Activated T-helper 17 cell treated with anti-CD3 and anti-CD28 coated beads, Interleukin-2, amount 50 U/mL, for 72 hours (primary cell): ENCODE measurements around the gene NCOA6. TPM values are rescaled to one million over a fixed set of nuclear protein-coding genes. Genes with fewer than 3 reads are reported as not detected.
A peak's percentile ranks its signal among the peaks of the same experiment; 100 is the strongest.
"Not testable (repeated sequence)": the region's sequence is repeated elsewhere in the genome, so short reads cannot be mapped to it uniquely, and the experiment has no call there.

Experiments used
- ATAC-seq: fragments of 150-1000 bp; cut with Tn5 transposase; replicated peaks from 2 replicates; pipeline ENCODE4 v1.10.0; 2021; ENCODE audit warnings: mild to moderate bottlenecking, moderate library complexity
- H3K27ac Mint-ChIP-seq: one replicate; pipeline ENCODE4 v1.8.0; 2022; ENCODE audit warnings: mixed read lengths
- H3K27me3 Mint-ChIP-seq: one replicate; pipeline ENCODE4 v1.8.0; 2022; ENCODE audit warnings: mixed read lengths
- H3K36me3 Mint-ChIP-seq: one replicate; pipeline ENCODE4 v1.8.0; 2022; ENCODE audit warnings: low read depth, mild to moderate bottlenecking, mixed read lengths
- H3K4me1 Mint-ChIP-seq: one replicate; pipeline ENCODE4 v1.8.0; 2022; ENCODE audit warnings: mixed read lengths
- H3K4me3 Mint-ChIP-seq: one replicate; pipeline ENCODE4 v1.8.0; 2022; ENCODE audit warnings: mild to moderate bottlenecking, mixed read lengths
- H3K9me3 Mint-ChIP-seq: one replicate; pipeline ENCODE4 v1.8.0; 2022; ENCODE audit warnings: mixed read lengths
- total RNA-seq, 2 donors: library from RNA; stranded (reverse); gene quantifications; one replicate each; pipeline ENCODE4 v1.2.3, GENCODE V29; 2022

Gene NCOA6
- total RNA-seq, 2 donors from 2014 or later: 20.8 to 25.3 TPM

DNA sequence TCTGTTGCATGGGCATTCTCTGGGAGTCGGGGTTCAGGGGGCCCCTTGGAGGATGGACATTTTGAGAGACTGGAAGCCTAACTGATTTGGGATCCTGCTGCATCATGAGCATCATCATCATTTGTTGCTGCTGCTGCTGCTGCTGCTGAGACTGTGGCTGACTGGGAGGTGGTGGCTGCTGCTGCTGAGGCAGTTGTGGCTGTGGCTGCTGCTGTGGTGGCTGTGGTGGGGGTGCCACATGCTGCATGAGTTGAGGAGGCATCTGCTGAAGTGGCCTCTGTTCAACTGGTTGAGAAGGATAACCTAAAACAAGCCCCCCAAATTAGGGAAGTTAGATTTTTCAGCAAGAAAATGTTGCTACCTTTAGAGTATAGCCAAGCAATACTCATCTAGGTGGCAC lies 82.4 kb downstream of the NCOA6 start:
- Mint-ChIP-seq H3K27ac (no peak overlapping the region), H3K9me3 (no peaks in the 10 kb centered on the region), H3K4me3 (no peak overlapping the region), H3K27me3 (no peaks in the 10 kb centered on the region), H3K36me3 (peaks cover 76% of the 10 kb centered on the region), H3K4me1 (no peaks in the 10 kb centered on the region)
- ATAC-seq: no peak

DNA sequence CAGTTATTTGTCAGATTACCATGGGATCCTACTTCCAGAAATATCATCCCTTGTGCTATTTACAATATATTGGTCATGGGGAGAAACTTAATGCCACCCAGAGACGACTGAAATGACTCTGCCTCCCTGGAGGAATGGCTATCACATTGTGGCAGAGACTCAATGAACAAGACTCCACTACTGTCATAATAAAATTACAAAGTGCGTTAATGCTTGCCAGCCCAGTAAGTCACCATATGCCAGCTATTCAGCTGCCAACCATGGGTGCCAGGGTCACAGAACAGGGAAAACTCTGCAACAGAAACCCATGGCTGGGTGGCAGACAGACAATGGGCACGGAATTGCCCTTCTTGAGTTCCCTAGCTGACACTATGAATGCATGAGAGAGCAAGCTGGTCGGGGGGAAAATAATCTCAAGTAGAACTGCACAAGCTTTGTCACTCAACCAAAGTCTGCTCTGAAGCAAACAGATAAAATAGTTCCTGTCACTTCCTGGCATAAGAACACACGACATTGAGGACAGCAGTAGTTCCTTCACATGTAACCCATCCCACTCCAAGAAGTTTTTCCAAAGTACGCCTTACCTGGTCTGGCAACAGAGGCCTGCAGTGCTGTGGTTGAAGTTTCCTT lies 89.2 kb downstream of the NCOA6 start:
- Mint-ChIP-seq H3K36me3 (peaks cover 48% of the 10 kb centered on the region), H3K4me3 (no peak overlapping the region), H3K27me3 (no peaks in the 10 kb centered on the region), H3K4me1 (no peaks in the 10 kb centered on the region), H3K27ac (no peak overlapping the region), H3K9me3 (no peaks in the 10 kb centered on the region)
- ATAC-seq: no peak

DNA sequence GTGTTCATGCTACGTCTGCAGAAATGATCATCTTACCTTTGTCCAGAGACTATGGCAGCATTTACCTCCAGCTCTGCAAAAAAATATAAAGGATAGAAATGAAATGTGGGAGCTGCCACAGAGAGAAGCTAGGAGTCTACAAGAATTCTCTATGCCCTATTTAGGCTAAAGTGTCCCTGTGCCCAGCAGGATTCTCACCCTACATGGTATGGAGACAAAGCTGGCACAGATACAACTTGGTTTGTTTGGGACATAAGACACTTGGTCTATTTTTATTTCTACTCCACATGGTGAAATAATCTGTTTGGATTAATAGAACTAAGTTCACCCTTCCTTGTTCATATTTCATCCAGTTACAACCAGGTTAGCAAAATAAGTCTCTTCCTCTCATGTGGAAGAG lies 92.9 kb downstream of the NCOA6 start:
- no peak for ATAC-seq
- Mint-ChIP-seq H3K4me3 (no peak overlapping the region), H3K27ac (no peak overlapping the region), H3K36me3 (peaks cover 64% of the 10 kb centered on the region), H3K4me1 (no peaks in the 10 kb centered on the region), H3K9me3 (no peaks in the 10 kb centered on the region), H3K27me3 (no peaks in the 10 kb centered on the region)

DNA sequence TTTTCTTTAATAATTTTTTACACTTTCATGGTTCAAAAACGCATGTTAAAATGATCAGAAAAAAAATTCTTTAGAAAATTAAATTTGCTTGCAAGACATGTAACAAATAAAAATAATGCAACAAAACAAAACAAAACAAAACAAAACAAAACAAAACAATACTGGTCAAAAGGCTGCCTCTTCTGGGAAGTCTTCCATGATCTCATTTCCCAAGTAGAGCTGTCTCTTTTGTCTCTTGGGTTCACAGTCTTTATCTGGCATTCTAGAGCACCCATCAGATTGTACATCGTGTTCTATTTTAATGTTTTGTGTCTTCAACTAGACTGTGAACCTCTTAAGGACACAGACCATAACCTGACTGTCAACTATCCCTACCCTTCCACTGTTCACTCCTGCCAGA lies 96.0 kb downstream of the NCOA6 start:
- no peak for ATAC-seq
- Mint-ChIP-seq H3K4me3 (no peak overlapping the region), H3K4me1 (no peaks in the 10 kb centered on the region), H3K9me3 (no peaks in the 10 kb centered on the region), H3K27me3 (no peaks in the 10 kb centered on the region), H3K27ac (no peak overlapping the region), H3K36me3 (peaks cover 78% of the 10 kb centered on the region)

DNA sequence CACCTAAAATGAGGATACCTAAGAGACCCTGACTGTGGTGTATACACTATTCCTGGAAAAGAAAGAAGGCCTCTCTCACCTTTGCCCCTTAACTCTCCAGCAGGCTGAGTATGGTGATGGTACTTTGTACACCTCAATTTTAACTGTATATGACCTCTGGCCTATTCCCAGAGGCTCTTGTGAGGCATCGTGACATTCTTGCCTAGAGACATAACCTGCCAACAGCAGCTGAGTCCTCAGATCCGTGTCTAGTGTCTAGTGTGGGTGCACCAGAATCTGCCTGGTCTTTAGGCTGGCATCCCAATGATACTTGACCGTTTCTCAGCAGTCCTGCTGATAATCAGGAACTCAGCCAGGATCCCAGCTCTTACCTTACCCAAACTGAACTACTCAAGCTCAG lies 101.3 kb downstream of the NCOA6 start:
- ATAC-seq: no peak
- H3K4me1 Mint-ChIP-seq: peaks cover 5% of the 10 kb centered on the region
- peaks cover 82% of the 10 kb centered on the region for H3K36me3 Mint-ChIP-seq
- no peak overlapping the region for H3K27ac Mint-ChIP-seq
- H3K27me3 Mint-ChIP-seq: no peaks in the 10 kb centered on the region
- H3K4me3 Mint-ChIP-seq: no peak overlapping the region
- no peaks in the 10 kb centered on the region for H3K9me3 Mint-ChIP-seq

DNA sequence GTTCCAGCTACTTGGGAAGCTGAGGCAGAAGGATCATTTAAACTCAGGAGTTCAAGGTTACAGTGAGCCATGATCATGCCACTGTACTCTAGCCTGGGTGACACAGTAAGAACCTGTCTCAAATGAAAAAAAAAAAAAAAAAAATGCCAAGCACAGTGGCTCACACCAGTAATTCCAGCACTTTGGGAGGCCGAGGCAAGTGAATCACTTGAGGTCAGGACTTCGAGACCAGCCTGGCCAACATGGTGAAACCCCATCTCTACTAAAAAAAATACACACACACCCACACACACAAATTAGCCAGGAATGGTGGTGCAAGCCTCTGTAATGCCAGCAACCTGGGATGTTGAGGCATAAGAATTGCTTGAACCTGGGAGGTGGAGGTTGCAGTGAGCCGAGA lies 102.9 kb downstream of the NCOA6 start:
- Mint-ChIP-seq H3K27ac (peak overlapping the region; percentile 47), H3K36me3 (peaks cover 90% of the 10 kb centered on the region)
- peak; percentile 57 for ATAC-seq
- H3K27me3 Mint-ChIP-seq, H3K4me3 Mint-ChIP-seq, H3K4me1 Mint-ChIP-seq, H3K9me3 Mint-ChIP-seq: not testable (repeated sequence)

DNA sequence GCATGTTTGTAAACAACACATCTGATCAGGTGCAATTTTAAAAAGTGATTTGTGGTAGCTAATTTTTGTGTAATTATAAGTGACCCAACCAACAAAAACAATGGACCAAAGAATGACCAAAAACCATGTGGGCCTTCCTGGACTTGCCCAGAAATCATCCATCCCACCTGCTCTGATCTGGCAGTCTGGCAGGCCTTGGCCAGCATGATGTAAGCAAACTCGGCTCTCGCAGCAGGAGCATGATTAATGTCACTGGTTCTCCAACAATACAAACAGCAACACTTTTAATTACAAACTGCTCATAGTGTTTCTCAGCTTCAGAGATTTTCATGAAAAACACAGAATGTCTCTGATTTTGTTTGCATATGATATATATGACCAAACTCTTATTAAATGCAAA lies 105.2 kb downstream of the NCOA6 start:
- H3K36me3 Mint-ChIP-seq: peaks cover 82% of the 10 kb centered on the region
- peaks cover 5% of the 10 kb centered on the region for H3K4me1 Mint-ChIP-seq
- H3K27me3 Mint-ChIP-seq: no peaks in the 10 kb centered on the region
- H3K9me3 Mint-ChIP-seq: no peaks in the 10 kb centered on the region
- peak overlapping the region; percentile 85 for H3K27ac Mint-ChIP-seq
- no peak for ATAC-seq
- peak overlapping the region; percentile 41 for H3K4me3 Mint-ChIP-seq

DNA sequence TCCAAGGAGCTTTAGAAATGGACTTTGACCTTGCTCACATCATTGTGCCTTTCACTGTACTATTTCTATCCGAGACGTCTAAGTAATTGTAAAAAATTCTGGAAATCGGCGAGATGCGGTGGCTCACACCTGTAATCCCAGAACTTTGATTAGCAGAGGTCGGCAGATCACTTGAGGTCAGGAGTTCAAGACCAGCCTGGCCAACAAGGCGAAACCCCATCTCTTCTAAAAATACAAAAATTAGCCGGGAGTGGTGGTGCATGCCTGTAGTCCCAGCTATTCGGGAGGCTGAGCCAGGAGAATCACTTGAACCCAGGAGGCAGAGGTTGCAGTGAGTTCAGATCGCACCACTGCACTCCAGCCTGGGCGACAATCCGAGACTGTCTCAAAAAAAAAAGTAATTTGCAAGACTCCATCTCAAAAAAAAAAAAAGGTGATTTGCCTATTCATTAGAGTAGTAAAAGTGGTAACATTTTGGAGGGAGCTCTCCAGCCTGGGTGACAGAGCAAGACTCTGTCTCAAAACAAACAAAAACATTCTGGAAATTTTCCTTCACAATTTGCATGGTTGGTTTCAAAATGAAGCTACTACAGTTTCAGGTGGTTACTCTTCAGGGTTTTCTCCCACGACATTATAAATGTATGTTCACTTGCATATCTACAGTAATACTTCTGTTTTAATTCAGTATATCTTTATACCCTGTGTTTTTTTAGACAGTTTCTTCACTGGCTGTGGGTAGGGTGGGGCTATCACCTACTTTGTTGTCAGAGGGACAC lies 106.0 kb downstream of the NCOA6 start:
- ATAC-seq: peak; percentile 77
- H3K4me1 Mint-ChIP-seq, H3K27me3 Mint-ChIP-seq, H3K9me3 Mint-ChIP-seq: not testable (repeated sequence)
- Mint-ChIP-seq H3K36me3 (peaks cover 82% of the 10 kb centered on the region), H3K4me3 (peak overlapping the region; percentile 41), H3K27ac (peak overlapping the region; percentile 85)

DNA sequence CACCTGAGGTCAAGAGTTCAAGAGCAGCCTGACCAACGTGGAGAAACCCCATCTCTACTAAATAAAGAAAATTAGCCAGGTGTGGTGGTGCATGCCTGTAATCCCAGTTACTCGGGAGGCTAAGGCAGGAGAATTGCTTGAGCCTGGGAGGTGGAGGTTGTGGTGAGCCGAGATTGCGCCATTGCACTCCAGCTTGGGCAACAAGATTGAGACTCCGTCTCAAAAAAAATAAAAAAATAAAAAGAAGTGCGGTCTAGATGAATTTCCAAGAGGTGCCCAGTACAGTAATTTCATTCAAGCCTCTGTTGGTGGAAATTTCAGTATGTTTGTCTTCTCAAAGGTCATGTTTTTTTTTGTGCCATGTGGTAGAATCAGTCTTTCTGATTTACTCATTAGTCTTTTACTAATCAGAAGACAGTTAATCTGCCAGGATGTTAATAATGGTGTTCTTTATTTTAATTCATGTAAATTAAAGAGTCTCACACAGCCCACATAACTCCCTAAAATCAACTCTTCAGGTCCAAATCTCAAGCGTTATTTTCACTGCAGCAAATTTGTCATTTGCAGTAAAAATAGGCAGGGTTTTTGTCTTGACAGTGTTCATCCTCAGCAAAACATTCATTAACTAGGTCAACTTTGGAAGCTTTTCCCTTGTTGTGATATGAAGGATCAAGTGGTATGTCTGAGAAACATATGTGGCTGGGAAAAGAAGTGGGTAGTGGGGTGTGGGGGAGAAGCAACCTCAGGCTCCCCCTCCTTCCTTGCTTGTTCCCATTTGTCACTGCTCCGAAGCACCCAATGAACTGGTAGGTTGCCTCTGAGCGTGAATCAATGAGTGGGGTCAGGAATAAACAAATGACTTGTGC lies 108.0 kb downstream of the NCOA6 start:
- peak; percentile 37 for ATAC-seq
- H3K27ac Mint-ChIP-seq: peak overlapping the region; percentile 84
- H3K36me3 Mint-ChIP-seq: peaks cover 79% of the 10 kb centered on the region
- peaks cover 8% of the 10 kb centered on the region for H3K4me1 Mint-ChIP-seq
- peak overlapping the region; percentile 20 for H3K4me3 Mint-ChIP-seq
- H3K9me3 Mint-ChIP-seq: no peaks in the 10 kb centered on the region
- H3K27me3 Mint-ChIP-seq: no peaks in the 10 kb centered on the region

DNA sequence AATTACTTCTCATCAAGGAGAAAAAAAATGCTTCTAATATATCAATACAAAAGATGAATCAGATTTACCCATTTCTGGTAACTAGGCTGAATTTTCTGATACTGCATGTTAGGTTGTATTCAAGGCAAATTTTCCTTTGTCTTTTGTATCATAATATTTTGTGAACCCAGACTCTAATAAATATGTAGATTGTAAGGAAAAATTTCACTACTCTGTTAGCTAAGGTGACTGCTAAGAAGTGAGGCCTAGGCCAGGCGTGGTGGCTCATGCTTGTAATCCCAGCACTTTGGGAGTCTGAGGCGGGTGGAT lies 108.6 kb downstream of the NCOA6 start:
- Mint-ChIP-seq H3K36me3 (peaks cover 83% of the 10 kb centered on the region), H3K27ac (peak overlapping the region; percentile 84), H3K4me3 (no peak overlapping the region), H3K9me3 (no peaks in the 10 kb centered on the region), H3K27me3 (no peaks in the 10 kb centered on the region), H3K4me1 (peaks cover 8% of the 10 kb centered on the region)
- no peak for ATAC-seq

DNA sequence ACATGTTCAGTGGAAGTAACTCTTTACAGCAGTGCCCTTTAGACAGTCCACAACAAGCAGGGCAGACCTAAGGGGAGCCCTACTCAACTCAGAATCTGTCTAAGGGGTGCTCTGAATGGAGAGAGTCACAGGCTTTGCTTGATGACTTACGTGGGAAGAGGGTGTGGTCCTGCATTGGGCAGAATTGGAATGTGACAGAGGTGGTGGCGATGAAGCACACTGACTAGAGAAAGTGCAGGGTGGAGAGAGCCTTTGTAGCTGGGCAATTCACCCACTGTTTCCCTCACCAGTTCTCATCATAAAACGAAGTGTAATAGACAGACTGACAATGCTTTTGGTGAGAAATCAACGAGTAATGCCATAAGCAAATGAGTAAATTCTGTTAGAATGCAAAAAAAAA lies 110.1 kb downstream of the NCOA6 start:
- Mint-ChIP-seq H3K4me1 (peaks cover 12% of the 10 kb centered on the region), H3K27ac (peak overlapping the region; percentile 58), H3K4me3 (no peak overlapping the region), H3K36me3 (peaks cover 77% of the 10 kb centered on the region), H3K27me3 (no peaks in the 10 kb centered on the region), H3K9me3 (no peaks in the 10 kb centered on the region)
- no peak for ATAC-seq

DNA sequence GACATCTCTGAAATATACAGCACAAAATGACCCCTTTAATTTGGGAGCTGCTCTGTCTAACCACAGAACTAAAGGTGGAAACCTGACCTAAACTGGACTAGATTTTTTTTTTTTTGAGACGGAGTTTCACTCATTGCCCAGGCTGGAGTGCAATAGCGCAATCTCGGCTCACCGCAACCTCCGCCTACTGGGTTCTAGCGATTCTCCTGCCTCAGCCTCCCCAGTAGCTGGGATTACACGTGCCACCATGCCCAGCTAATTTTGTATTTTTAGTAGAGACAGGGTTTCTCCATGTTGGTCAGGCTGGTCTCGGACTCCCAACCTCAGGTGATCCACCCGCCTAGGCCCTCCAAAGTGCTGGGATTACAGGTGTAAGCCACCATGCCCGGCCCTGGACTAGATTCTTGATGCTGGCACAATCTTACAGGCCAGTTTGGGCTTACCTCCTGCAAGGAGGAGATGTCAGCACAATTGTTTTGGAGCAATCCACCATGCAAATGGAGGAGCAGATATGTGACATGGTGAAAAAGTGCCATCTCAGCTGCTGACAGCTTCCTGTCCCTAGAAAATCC lies 111.4 kb downstream of the NCOA6 start:
- not testable (repeated sequence) for H3K27me3 Mint-ChIP-seq, H3K4me3 Mint-ChIP-seq, ATAC-seq, H3K9me3 Mint-ChIP-seq
- H3K36me3 Mint-ChIP-seq: peaks cover 67% of the 10 kb centered on the region
- H3K4me1 Mint-ChIP-seq: peaks cover 16% of the 10 kb centered on the region
- peak overlapping the region; percentile 46 for H3K27ac Mint-ChIP-seq

DNA sequence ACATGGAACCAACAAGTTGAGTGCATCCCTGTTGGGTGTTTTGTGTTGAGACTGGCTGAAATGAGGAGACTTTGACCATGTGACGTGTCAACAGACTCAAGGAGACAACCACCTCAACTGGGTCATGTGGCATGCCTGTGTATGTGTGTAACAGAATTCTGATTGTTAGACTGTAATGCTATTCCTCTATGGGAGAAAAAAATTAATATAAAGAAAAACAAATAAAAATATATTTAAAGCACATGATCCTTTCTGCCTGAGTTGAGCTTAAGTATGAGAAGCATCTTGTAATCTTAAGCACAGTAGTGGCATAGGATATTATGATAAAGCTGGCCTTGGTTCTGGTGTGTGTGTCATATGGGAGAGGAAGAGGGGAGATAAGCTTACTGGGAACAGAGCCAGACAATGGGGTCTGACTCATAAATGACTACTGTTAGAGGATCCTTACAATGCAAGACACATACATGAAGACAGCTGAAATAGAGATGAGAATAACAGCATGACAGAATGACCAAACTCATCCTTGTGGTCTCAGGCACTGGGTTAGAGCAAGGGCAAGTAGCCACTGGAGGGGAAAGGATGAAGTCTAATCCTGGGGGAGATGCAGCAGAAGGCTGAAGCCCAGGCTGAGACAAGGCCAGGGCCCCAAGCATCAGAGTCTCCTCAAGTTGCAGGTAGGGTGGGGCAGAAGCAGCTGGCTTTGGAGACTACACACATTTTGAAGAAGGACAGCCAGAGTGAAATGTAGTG lies 112.1 kb downstream of the NCOA6 start:
- Mint-ChIP-seq H3K4me3 (no peak overlapping the region), H3K9me3 (no peaks in the 10 kb centered on the region), H3K36me3 (peaks cover 61% of the 10 kb centered on the region), H3K27ac (peak overlapping the region; percentile 46), H3K27me3 (no peaks in the 10 kb centered on the region), H3K4me1 (peaks cover 19% of the 10 kb centered on the region)
- peak; percentile 20 for ATAC-seq

DNA sequence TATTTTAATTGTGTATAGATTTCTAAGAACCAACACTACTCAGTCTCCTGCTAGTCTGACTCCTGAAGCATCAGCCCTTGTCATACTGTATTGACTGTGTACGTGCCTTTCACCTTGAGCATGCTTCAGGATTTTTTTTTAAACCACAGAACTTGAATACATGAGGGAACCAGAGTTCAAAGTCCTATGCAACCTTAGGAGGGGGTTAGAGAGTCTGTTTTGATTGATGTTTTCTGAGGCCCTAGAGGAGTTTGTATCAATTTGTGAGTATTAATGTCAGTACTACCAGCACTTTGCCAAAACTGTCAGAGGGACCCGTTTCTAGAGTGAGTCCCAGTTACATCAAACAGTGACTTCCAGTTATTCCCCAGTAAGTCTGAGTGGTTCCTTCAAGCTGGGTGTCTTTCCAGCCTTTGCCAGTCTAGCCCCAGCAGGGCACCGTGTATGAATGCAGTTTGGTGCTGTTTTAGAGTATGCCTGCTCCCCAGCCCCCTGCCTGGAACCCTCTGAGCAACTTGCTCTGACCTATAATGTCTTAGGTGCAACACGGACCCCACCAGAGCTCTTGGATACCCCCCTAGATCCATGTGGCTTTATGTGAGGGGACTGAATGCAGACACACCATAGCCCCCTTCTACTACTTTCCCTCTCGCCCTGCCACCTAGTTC lies 112.8 kb downstream of the NCOA6 start:
- Mint-ChIP-seq H3K27ac (no peak overlapping the region), H3K4me3 (no peak overlapping the region), H3K9me3 (no peaks in the 10 kb centered on the region), H3K4me1 (peaks cover 21% of the 10 kb centered on the region), H3K36me3 (peaks cover 53% of the 10 kb centered on the region), H3K27me3 (no peaks in the 10 kb centered on the region)
- ATAC-seq: no peak
